ENCODE data around the gene CHRNA1.

The CHRNA1 gene

GRCh38 chr2:174760845-174761473 is 3.3 kb downstream of the CHRNA1 start:
- DNase-seq (ENCODE audit: low spot score), result no peak

GRCh38 chr2:174759381-174760065 is 4.7 kb downstream of the CHRNA1 start:
- DNase-seq (ENCODE audit: low spot score), result no peak

- DNase-seq (ENCODE audit: low spot score), result no peak
Observed at GRCh38 chr2:174756743-174757142, 7.5 kb downstream of the CHRNA1 start.

GRCh38 chr2:174753038-174753633 is 11.1 kb downstream of the CHRNA1 start:
- no peak for DNase-seq (ENCODE audit: low spot score)

- no peak for DNase-seq (ENCODE audit: low spot score)
Observed at GRCh38 chr2:174752403-174753037, 11.8 kb downstream of the CHRNA1 start.

- DNase-seq (ENCODE audit: low spot score), result no peak
Observed at GRCh38 chr2:174750923-174751441, 13.3 kb downstream of the CHRNA1 start.

- DNase-seq (ENCODE audit: low spot score), result no peak
Observed at GRCh38 chr2:174749793-174750192, 14.5 kb downstream of the CHRNA1 start.

GRCh38 chr2:174748948-174749347 is 15.3 kb downstream of the CHRNA1 start:
- DNase-seq (ENCODE audit: low spot score), result peak; percentile 65

- DNase-seq (ENCODE audit: low spot score), result no peak
Observed at GRCh38 chr2:174745142-174745541, 19.1 kb downstream of the CHRNA1 start.

GRCh38 chr2:174744111-174744510 is 20.2 kb downstream of the CHRNA1 start:
- no peak for DNase-seq (ENCODE audit: low spot score)

- no peak for DNase-seq (ENCODE audit: low spot score)
Observed at GRCh38 chr2:174740721-174741120, 23.6 kb downstream of the CHRNA1 start.

GRCh38 chr2:174738841-174739240 is 25.4 kb downstream of the CHRNA1 start:
- no peak for DNase-seq (ENCODE audit: low spot score)

GRCh38 chr2:174731546-174731945 is 32.7 kb downstream of the CHRNA1 start:
- no peak for DNase-seq (ENCODE audit: low spot score)

GRCh38 chr2:174730698-174731018 is 33.6 kb downstream of the CHRNA1 start:
- no peak for DNase-seq (ENCODE audit: low spot score)

GRCh38 chr2:174729797-174730697 is 34.2 kb downstream of the CHRNA1 start:
- peak; percentile 62 for DNase-seq (ENCODE audit: low spot score)

- no peak for DNase-seq (ENCODE audit: low spot score)
Observed at GRCh38 chr2:174728096-174728495, 36.2 kb downstream of the CHRNA1 start.

- DNase-seq (ENCODE audit: low spot score), result no peak
Observed at GRCh38 chr2:174726212-174726611, 38.1 kb downstream of the CHRNA1 start.

- no peak for DNase-seq (ENCODE audit: low spot score)
Observed at GRCh38 chr2:174722942-174723592, 41.2 kb downstream of the CHRNA1 start.

- DNase-seq (ENCODE audit: low spot score), result no peak
Observed at GRCh38 chr2:174719016-174719415, 45.3 kb downstream of the CHRNA1 start.

GRCh38 chr2:174718591-174718990 is 45.7 kb downstream of the CHRNA1 start:
- no peak for DNase-seq (ENCODE audit: low spot score)

- no peak for DNase-seq (ENCODE audit: low spot score)
Observed at GRCh38 chr2:174717916-174718315, 46.4 kb downstream of the CHRNA1 start.

Data from HuH-7.5 (cell line).